Gastroesophageal sphincter (tissue), 3 donors: ENCODE data around the gene XRCC3.

Source experiments
- EP300 ChIP-seq: sonication (generic); formaldehyde crosslinking; IDR thresholded peaks from one replicate; pipeline ENCODE4 v1.6.1; 2017; ENCODE audit warnings: antibody characterized with exemption, mild to moderate bottlenecking
- POLR2AphosphoS5 ChIP-seq: sonication (generic); formaldehyde crosslinking; IDR thresholded peaks from one replicate; pipeline ENCODE4 v1.6.1; 2017; ENCODE audit warnings: antibody characterized with exemption
- TF ChIP-seq, protein P1 (sequence below), 4 experiments: fragments of 200-600 bp in 2 of 4; fragments of 450-650 bp in 2 of 4; sonication (generic) in 1 of 4; IDR thresholded peaks; one replicate each; pipeline ENCODE4 v1.5.1; 2017 to 2019; ENCODE audit warnings: antibody characterized with exemption in 4 of 4, mild to moderate bottlenecking in 2 of 4, moderate library complexity in 2 of 4

DNA sequence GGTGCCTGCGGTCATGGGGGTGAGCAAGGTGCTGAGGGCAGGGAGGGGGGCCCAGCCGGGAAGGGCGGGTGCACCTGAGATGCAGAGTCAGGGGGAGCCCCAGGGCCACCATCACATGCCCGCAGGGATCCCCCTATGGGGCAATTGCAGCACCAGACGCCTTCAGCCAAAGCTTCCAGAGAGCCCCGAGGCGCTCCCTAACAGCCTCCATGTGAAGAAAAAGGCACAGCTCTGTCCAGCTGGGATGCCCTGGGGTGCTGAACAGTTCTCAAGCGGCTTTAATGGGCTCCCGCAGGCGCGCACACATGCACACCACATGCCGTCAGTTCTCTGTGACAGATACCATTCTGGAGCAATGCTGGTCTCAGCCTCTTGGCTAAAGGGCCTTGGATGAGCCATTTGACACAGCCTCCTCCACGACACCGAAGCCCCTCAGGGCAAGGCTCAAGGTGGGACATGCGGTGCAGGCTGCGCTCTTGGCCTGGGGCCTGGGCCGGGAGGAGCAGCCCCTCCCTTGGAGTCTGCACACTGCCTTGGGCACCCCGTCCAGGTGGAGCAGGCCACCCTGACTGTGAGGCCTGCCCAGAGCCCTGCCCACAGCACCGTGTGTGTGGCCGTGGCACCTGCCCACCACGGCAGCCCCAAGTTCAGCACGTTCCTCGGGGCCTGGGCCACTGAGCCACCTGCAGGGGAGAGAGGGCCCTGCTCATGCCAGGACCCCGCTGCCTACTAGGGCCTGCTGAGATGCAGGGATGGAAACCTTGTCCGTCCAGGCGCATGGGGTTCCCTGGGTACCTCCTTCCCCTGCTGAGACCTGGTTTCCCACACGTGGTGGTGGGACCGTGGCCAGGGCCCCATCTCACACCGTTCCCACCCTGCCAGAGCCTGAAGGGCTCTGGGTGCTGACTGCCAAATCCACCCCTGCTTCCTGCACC, 7.7 kb downstream of the XRCC3 start:
- TF ChIP-seq, protein P1, sequence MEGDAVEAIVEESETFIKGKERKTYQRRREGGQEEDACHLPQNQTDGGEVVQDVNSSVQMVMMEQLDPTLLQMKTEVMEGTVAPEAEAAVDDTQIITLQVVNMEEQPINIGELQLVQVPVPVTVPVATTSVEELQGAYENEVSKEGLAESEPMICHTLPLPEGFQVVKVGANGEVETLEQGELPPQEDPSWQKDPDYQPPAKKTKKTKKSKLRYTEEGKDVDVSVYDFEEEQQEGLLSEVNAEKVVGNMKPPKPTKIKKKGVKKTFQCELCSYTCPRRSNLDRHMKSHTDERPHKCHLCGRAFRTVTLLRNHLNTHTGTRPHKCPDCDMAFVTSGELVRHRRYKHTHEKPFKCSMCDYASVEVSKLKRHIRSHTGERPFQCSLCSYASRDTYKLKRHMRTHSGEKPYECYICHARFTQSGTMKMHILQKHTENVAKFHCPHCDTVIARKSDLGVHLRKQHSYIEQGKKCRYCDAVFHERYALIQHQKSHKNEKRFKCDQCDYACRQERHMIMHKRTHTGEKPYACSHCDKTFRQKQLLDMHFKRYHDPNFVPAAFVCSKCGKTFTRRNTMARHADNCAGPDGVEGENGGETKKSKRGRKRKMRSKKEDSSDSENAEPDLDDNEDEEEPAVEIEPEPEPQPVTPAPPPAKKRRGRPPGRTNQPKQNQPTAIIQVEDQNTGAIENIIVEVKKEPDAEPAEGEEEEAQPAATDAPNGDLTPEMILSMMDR (IDR thresholded peaks at IDR 0.05): no peak
- no peak for TF ChIP-seq POLR2AphosphoS5
- no peak for TF ChIP-seq EP300
